Activated naive CD4-positive, alpha-beta T cell treated with anti-CD3 and anti-CD28 coated beads, Interleukin-2, amount 50 U/mL, for 72 hours (primary cell): Measurements from ENCODE around the gene IL20RB. TPM values are rescaled to one million over a fixed set of nuclear protein-coding genes. Genes with fewer than 3 reads are reported as not detected.

Experiments used
- ATAC-seq, 2 donors: fragments of 150-1000 bp; cut with Tn5 transposase; 2 replicates each; pipeline ENCODE4 v1.10.0; 2021; ENCODE audit warnings: mild to moderate bottlenecking in 2 of 2, moderate library complexity in 2 of 2
- DNase-seq, 2 donors: peaks; one replicate each; pipeline ENCODE4 v3.0.0; 2021 to 2022; ENCODE audit warnings: low spot score in 2 of 2
- H3K27ac Mint-ChIP-seq, 2 donors: one replicate each; pipeline ENCODE4 v1.8.0; 2022; ENCODE audit warnings: mild to moderate bottlenecking in 2 of 2, mixed read lengths in 2 of 2
- H3K36me3 Mint-ChIP-seq, 2 donors: one replicate each; pipeline ENCODE4 v1.8.0; 2022; ENCODE audit warnings: mixed read lengths in 2 of 2
- H3K9me3 Mint-ChIP-seq, 2 donors: one replicate each; pipeline ENCODE4 v1.8.0; 2022; ENCODE audit warnings: mixed read lengths in 2 of 2
- total RNA-seq, 2 donors: library from RNA; stranded (reverse); gene quantifications; one replicate each; pipeline ENCODE4 v1.2.3, GENCODE V29; 2022

The IL20RB gene
- total RNA-seq, 2 donors from 2014 or later: 1.8 to 1.9 TPM

DNA sequence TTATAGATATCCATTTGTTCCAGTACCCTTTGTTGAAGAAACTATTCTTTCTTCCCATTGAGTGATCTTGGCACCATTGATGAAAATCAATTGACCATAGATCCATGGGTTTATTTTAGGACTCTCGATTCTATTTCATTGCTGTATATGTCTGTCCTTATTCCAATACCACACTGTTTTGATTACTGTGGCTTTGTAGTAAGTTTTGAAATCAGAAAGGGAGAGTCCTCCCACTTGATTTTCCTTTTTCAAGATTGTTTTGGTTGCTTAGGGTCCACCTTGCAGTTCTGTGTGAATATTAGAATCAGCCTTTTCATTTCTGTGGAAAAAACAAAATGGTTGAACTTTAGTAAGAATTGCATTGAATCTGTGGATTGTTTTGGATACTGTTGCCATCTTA is 20.6 kb upstream of the IL20RB start:
- Mint-ChIP-seq H3K27ac (no peak overlapping the region), H3K9me3 (peaks cover 0 to 6% of the 10 kb centered on the region in 2 donors), H3K36me3 (peaks cover 9 to 49% of the 10 kb centered on the region in 2 donors)
- DNase-seq (no peak), ATAC-seq (no peak)

GRCh38 chr3:136937851-136938250 is 19.9 kb upstream of the IL20RB start:
- Mint-ChIP-seq H3K36me3 (peaks cover 9 to 49% of the 10 kb centered on the region in 2 donors), H3K27ac (no peak overlapping the region), H3K9me3 (peaks cover 0 to 6% of the 10 kb centered on the region in 2 donors)
- ATAC-seq: no peak
- no peak for DNase-seq

DNA sequence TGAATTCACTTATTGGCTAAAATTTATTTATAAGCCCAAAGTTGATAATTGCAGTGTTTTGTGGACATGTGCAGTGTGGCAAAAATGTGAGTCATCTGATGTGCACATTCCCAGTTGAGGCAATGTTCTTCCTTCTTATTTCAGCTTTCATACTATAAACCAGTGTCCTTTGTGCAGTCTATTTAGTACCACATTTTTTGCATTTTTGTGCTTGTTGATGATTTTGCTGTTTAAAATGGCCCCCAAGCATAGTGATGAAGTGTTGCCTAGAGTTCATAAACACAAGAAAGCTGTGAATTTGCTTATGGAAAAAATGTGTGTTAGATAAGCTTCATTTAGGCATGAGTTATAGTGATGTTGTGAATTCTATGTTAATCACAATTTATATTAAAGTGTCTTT is 19.4 kb upstream of the IL20RB start:
- ATAC-seq: no peak
- no peak overlapping the region for H3K27ac Mint-ChIP-seq
- no peak for DNase-seq
- H3K36me3 Mint-ChIP-seq: peaks cover 5 to 45% of the 10 kb centered on the region in 2 donors
- H3K9me3 Mint-ChIP-seq: peaks cover 0 to 6% of the 10 kb centered on the region in 2 donors

- ATAC-seq (no peak), DNase-seq (no peak)
- peak overlapping the region in 1 of 2 donors; percentile 61 for H3K27ac Mint-ChIP-seq
- peaks cover 0 to 6% of the 10 kb centered on the region in 2 donors for H3K9me3 Mint-ChIP-seq
- H3K36me3 Mint-ChIP-seq: peaks cover 10 to 34% of the 10 kb centered on the region in 2 donors
Measured at GRCh38 chr3:136939489-136939888, 18.3 kb upstream of the IL20RB start.

DNA sequence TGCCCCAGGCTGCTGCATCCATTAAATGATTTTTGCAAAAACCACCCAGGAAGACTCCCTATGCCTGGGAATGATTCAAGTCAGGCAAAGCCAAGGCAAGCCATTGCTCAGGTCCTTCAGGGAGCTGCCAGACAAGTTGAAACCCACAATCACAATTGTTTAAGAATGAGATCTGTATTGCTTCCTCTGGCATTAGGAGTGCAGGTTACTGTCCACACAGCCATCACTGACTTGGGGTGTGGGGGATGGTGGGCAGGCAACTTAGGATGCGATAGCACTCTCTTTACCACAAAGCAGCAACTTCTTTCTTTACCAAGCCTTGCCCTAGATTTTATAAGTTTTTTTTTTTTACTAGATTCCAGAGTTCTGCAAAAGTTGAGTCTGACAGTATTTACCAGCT is 15.0 kb upstream of the IL20RB start:
- no peak for ATAC-seq
- H3K27ac Mint-ChIP-seq: no peak overlapping the region

GRCh38 chr3:136943436-136943835 is 14.3 kb upstream of the IL20RB start:
- no peaks in the 10 kb centered on the region for H3K9me3 Mint-ChIP-seq
- no peak overlapping the region for H3K27ac Mint-ChIP-seq
- peaks cover 5 to 13% of the 10 kb centered on the region in 2 donors for H3K36me3 Mint-ChIP-seq
- ATAC-seq (no peak), DNase-seq (no peak)

More for the DNA sequence above, 15.0 kb upstream of the IL20RB start:
- no peak for DNase-seq
- Mint-ChIP-seq H3K9me3 (peaks cover 0 to under 1% of the 10 kb centered on the region in 2 donors), H3K36me3 (peaks cover 6 to 13% of the 10 kb centered on the region in 2 donors)

- Mint-ChIP-seq H3K27ac (no peak overlapping the region), H3K9me3 (no peaks in the 10 kb centered on the region)
- ATAC-seq: no peak
Measured at GRCh38 chr3:136946978-136947377, 10.8 kb upstream of the IL20RB start.

DNA sequence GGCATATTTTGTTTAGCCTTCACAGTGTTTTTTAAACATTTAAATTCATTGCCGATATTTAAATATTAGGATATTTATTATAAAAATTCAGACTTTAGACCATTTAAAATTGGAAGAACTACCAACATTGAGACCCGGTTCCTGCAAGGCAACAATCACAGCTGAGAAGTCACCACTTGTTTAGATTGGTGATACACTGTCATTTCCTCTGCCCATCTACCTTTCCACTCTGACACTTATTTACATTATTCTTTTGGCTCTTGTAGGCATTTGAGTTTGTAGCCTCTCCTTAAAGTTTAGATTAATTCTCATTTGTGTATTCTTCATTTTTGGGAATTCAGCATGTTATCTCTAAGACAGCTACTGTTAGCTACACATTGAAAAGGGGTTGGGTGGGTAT is 10.3 kb upstream of the IL20RB start:
- Mint-ChIP-seq H3K9me3 (no peaks in the 10 kb centered on the region), H3K27ac (no peak overlapping the region), H3K36me3 (peaks cover 5 to 13% of the 10 kb centered on the region in 2 donors)
- no peak for DNase-seq
- ATAC-seq: no peak

More at GRCh38 chr3:136946978-136947377, 10.8 kb upstream of the IL20RB start:
- H3K36me3 Mint-ChIP-seq: peaks cover 5 to 13% of the 10 kb centered on the region in 2 donors
- DNase-seq: no peak

- H3K9me3 Mint-ChIP-seq: no peaks in the 10 kb centered on the region
- H3K36me3 Mint-ChIP-seq: peaks cover 5 to 7% of the 10 kb centered on the region in 2 donors
- DNase-seq (no peak), ATAC-seq (no peak)
- no peak overlapping the region for H3K27ac Mint-ChIP-seq
Measured at GRCh38 chr3:136949146-136949545, 8.6 kb upstream of the IL20RB start.

GRCh38 chr3:136949708-136950107 is 8.1 kb upstream of the IL20RB start:
- Mint-ChIP-seq H3K9me3 (no peaks in the 10 kb centered on the region), H3K27ac (no peak overlapping the region), H3K36me3 (peaks cover 5 to 7% of the 10 kb centered on the region in 2 donors)
- no peak for DNase-seq
- no peak for ATAC-seq

- Mint-ChIP-seq H3K36me3 (peaks cover 5% of the 10 kb centered on the region in 2 donors), H3K27ac (no peak overlapping the region), H3K9me3 (no peaks in the 10 kb centered on the region)
- ATAC-seq: no peak
- DNase-seq: no peak
Measured at GRCh38 chr3:136950623-136951022, 7.2 kb upstream of the IL20RB start.

- ATAC-seq (no peak), DNase-seq (no peak)
- no peak overlapping the region for H3K27ac Mint-ChIP-seq
- H3K36me3 Mint-ChIP-seq: no peaks in the 10 kb centered on the region
- no peaks in the 10 kb centered on the region for H3K9me3 Mint-ChIP-seq
Measured at GRCh38 chr3:136952292-136952691, 5.5 kb upstream of the IL20RB start.

DNA sequence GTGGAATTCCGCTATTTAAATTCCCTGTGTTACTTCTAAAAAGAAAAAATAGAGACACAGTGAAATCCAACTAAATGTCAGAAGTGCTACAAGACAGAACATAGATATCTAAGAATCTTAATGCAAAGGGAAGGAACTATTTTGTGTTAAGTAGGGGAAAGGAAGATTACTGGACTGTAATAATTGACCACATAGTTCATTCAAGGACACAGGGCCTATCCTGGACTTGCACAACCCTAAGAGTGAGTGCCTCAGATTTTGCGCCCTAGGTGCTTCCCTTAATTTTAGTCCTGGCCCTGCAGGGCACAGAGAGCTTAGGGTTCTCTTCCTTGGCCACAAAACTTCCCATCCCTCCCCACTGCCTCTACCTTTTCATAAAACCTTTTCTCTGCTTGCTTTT is 3.5 kb upstream of the IL20RB start:
- Mint-ChIP-seq H3K27ac (peak overlapping the region in 1 of 2 donors; percentile 34), H3K9me3 (no peaks in the 10 kb centered on the region), H3K36me3 (no peaks in the 10 kb centered on the region)
- no peak for ATAC-seq
- no peak for DNase-seq

- Mint-ChIP-seq H3K9me3 (no peaks in the 10 kb centered on the region), H3K27ac (peak overlapping the region in 1 of 2 donors; percentile 34), H3K36me3 (no peaks in the 10 kb centered on the region)
- DNase-seq (no peak), ATAC-seq (no peak)
Measured at GRCh38 chr3:136954980-136955780, 2.6 kb upstream of the IL20RB start.

DNA sequence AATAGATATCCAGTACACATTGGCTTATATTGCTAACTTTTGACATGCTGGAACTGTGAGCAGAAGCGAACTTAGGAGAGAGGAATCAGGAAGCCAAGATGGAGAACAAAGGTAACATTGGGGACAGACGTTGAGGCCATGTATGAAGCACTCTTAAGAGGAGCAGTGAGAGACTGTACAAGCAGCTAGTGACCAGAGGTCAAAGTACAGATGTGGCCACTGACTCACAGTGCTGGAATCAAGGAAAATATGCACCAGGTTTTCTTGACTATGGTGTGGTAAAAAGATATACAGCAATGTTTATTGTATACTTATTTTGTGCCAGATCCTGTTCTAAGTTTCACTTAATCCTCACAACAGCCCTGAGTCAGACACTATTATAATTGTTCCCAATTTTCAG is 2.0 kb upstream of the IL20RB start:
- peak overlapping the region in 1 of 2 donors; percentile 34 for H3K27ac Mint-ChIP-seq
- peak in 1 of 2 donors; percentile 22 for ATAC-seq

GRCh38 chr3:136956971-136957370 is 812 bp upstream of the IL20RB start:
- no peak overlapping the region for H3K27ac Mint-ChIP-seq

More for the DNA sequence above, 2.0 kb upstream of the IL20RB start:
- Mint-ChIP-seq H3K9me3 (no peaks in the 10 kb centered on the region), H3K36me3 (no peaks in the 10 kb centered on the region)
- DNase-seq: no peak

DNA sequence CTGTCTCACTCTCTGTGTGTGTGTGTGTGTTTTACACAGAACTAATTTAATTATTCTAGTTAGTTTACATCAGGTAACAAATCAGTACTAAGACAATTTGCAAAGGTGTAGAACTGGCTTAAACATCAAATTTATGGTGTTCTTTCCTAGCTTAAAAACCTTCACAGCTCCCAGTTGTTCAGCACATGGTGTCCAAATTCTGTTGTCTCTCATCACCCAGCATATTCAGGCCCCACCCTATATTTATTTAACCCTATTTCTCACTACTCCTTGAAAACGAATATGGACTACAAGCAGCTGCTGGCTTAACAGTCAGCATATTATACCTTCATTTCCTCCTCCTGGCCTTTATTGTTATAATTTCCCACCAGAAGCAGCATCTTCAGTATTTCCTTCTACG is 1.2 kb downstream of the IL20RB start:
- Mint-ChIP-seq H3K27ac (no peak overlapping the region), H3K9me3 (no peaks in the 10 kb centered on the region), H3K36me3 (no peaks in the 10 kb centered on the region)
- DNase-seq (no peak), ATAC-seq (no peak)

More at GRCh38 chr3:136956971-136957370, 812 bp upstream of the IL20RB start:
- DNase-seq: no peak
- ATAC-seq: no peak
- Mint-ChIP-seq H3K36me3 (no peaks in the 10 kb centered on the region), H3K9me3 (no peaks in the 10 kb centered on the region)

DNA sequence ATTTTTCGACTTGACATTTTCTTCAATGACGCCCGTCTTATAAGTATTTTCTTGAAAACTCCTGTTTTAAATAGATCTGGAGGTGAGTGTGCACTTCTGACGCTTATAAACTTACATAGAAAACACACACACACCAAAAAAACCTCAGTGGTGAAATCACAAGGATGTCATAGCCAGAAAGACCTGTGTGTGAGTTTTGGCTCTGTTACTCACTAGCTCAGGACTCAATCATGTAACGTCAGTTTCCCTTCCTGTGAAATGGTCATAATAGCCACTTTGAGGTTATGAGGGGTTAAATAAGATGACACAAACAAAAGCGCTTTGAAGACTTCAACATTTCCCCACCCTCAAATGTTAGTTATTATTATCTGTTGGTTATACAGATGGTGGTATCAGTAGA is 1.8 kb downstream of the IL20RB start:
- Mint-ChIP-seq H3K27ac (no peak overlapping the region), H3K9me3 (no peaks in the 10 kb centered on the region), H3K36me3 (no peaks in the 10 kb centered on the region)
- no peak for ATAC-seq
- DNase-seq: no peak
